HG03095 (cell line): ENCODE results near the gene CFAP100.

Experiments
- ATAC-seq: cut with Tn5 transposase; IDR thresholded peaks from one replicate; pipeline ENCODE4 v1.9.1; 2021; ENCODE audit warnings: moderate library complexity; ENCODE audit not compliant: unreplicated experiment

Gene CFAP100

DNA sequence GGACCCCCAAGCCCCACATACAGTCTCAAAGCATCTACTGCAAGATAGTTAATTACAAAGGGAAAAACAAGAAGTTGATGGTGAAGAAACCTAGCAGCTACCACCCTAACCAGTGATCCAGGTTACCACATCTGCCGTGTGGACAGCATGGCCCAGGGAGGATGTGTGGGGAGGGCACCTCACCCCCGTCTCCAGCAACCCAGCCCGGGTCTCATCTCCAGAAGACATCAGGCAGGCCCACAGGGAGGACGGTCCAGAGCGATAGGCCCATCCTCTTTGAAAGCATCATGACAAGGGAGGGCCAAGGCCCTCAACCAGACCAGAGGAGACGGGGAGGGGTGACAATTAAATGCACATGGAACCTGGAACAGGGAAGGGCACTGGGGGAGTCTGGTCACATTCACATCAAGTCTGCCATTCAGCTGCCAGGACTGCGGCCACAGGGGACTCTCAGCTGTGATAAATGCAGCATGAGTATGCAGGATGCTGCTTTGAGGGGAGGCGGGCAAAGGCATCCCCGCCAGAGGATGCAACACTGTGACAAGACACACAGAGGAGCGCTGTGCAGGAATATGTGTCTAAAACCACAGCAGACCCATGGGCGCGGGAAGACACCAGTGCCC lies 62.2 kb downstream of the CFAP100 start:
- ATAC-seq, result no peak

DNA sequence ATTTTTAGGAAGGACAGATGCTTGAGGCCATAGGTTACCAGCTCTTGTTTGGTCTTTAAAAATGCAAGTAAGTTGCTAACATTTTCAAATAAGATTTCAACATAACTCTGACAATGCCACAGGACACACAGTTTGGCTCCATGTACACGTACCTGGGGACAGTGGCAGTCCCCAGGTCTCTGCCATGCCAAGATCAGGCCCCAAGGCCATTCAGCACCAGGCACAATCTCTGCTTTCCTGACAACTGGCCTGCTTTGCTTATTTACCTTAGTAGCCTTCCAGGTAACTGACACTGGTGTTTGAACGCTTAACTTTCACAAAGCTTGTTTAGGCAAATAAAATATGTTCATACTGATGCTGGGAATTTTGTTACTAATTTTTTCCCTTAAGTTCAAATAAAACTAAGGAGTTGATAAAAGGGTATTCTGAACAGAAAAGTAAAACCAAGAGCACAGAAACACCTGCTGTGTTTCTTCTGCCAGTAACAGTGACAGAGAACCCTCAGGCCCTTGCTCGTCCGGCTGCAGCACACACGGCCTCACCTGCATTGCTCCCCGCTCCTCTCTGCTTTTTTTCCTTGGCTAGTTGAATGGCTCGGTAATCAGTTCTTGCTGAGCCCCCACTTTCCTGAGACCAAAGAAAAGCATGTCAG lies 64.5 kb downstream of the CFAP100 start:
- no peak for ATAC-seq

DNA sequence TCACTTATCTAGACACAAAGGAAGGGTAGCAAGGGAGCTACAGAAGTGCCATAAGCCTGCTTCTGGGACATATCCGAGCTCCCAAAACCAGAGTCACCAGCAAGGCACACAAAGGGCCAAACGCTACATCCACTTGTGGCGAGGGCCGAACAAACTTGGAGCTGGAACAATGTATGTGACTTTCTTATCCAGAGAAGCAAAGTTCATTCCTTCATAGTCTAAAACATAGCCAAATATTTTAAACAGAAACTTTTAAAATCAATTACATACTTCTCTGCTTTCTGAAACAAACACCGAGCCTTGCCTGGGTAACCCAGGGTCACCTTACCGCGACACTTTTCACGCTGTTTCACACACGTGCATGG lies 65.0 kb downstream of the CFAP100 start:
- no peak for ATAC-seq

DNA sequence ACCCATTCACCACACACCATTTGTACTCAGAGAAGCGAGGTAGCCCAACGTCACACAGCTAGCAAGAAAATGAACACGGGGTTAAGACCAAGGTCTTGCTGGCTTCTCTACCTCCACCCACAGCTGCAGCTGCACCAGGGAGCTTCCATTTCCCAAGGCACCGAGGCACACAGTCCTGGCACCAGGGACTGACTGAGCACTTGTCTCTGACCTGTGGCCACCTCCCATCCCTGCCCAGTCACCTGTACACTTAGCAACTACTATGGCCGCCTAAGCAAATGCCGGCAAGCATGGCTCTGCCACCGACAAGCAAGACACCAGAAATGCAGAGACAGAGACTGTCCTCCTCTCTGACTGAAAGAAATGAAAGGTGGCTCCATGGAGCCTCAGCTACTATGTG lies 65.7 kb downstream of the CFAP100 start:
- no peak for ATAC-seq

DNA sequence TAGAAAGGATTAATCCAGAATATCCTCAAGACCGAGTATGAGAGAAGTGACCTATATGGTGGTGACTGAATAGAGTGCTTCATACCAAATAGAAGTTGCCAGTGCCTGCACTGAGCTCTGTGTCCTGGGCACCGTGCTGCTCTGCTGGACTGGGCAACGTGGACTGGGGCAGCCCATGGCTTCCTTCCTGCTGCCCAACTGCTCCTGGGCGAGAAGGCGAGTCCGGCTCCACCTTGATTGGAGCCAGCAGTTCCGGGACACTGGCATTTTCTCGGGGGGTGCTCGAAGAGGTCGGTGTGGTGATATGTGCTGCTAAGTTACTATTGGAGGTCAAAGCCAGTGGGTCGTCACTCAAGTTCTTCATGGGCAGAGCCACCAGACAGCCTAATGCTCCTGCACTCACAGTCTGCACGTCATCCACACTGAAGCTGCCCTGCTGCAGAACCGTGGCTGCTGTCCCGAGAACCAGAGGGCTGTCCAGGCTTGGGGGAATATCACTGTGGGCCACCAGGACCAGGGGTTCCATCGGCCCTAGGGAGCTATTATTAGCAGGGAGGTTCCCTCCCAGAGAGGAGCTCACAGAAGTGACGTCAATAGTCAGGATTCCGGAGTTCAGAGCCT lies 66.9 kb downstream of the CFAP100 start:
- no peak for ATAC-seq

DNA sequence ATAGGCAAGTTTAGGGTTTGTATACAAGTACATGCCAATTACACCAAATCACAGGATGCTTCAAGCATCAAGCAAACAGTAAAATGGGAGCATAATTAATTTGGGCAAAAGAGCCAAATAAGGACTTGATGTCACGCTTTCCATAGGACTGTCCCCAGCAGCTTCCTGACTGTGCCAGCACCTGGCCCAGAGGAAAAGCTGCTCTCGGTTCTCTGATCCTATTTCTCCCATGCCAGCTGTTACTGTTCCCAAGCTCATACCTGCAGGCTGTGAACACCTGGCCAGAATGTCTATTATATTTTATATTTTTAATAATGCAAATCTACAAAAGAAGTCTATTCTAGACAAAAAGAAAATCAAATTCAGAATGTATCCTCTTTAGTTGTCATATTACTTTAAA lies 68.8 kb downstream of the CFAP100 start:
- no peak for ATAC-seq

DNA sequence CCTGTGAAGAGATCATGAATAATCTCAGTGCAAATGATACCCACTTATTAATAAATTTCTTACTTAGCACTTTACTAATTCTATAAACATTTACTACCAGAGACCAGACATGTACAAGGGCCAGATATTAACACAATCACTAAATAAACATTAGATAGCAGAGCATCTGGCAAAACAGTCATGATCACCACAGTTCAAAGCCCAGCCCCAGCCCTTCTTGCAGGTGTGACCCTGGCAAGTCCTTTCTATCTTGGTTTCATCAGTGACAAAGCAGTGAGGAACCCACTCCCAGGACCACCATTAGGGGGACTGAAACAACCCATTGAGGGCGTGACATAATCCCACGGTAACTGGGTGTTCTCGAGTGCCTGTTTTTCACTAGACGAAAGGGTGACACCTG lies 69.4 kb downstream of the CFAP100 start:
- no peak for ATAC-seq

DNA sequence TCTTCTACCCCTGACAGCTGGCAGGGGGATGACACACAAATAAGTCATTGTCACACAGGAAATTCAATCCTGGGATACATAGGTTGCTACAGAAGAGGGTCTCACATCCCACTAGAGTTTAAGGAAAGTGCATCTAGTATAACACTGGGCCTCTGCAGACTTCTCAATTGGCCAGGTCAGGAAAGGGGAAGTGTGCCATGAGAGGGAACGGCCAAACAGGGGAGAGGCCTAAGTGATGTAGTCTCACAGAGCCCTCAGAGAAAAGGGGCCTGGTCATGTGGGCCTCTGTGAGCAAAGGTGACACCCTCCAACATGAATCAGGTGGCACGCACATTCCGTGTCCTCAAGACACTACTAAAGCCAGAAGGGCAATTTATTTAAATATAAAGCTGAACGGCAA lies 69.8 kb downstream of the CFAP100 start:
- no peak for ATAC-seq

DNA sequence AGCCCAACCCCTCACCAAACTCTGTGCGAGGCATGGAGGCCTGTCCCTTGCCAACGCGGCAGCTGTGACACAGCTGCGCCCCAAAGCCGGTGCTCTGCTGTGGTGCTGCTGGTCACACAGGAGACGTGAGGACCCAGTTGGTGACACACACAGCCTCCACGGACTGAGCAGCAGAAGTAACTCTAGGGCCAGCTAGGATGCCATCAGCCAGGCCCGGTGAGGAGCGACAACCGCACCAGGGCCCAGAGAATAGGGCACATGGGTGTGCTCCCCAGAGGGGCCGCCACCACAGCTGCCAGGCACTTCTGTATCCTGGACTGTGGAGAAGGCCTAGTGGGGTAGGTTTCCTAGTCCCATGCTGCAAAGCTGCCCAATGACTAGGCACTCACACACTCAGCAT lies 70.3 kb downstream of the CFAP100 start:
- no peak for ATAC-seq

DNA sequence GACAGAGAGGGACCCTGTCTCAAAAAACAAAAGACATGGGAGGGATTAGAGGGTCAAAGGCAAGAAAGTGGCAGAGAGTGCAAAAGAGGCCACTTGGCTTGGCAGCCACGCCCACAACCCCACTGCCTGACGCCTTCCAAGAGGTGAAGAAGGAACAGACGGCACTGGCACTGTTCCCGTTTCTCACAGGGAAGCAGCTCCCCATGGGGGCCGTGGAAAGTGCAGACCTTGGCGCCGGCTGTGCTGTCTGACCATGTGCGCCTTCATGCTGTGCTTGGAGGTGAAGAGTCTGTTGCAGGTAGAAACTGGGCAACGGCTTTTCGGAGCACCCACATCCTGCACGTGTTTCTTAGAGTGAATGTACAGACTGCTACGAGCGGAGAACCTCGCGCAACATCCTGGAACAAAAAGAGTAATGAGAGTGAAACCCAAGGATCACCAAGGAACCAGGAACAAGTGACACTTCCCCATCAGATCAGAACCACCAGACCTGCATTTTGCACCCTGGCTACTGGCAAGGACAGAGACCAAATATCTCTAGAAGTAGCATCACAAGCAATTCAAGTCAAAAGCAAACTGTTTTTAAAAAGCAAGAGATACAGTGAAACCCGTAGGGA lies 71.3 kb downstream of the CFAP100 start:
- ATAC-seq, result no peak

DNA sequence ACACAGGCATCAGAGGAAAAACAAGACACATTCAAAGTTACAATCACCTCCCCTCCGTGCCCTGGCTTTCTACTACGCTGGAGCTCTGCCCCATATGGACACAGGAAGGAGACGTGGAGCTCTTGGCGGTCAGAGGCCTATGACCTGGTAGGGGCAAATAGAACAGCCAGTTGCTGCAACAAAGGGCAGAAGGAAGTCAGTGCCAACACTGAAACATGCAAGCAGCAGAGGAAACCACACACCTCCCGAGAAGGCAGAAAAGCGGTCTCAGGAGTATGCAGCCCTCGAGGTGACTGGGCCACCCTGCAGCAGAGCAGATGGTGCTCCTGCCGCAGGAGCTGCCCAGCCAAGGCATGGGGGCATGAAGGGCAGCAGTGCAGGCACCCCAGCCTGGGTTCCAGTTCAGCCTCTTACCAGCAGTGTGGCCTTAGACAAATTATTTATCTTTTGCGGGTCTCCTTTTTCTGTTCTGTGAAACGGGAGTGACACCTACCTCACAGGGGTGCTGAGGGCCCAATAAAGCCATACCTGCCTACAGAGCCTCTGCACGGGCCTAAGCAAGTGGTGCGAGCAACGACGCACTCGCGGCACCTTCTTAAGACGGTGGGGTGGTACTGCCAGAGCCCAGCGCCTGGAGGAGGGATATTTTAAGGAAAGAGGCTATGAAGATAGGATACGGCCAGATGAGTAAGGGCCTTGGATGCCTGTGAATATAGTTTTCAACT lies 72.3 kb downstream of the CFAP100 start:
- ATAC-seq, result no peak

DNA sequence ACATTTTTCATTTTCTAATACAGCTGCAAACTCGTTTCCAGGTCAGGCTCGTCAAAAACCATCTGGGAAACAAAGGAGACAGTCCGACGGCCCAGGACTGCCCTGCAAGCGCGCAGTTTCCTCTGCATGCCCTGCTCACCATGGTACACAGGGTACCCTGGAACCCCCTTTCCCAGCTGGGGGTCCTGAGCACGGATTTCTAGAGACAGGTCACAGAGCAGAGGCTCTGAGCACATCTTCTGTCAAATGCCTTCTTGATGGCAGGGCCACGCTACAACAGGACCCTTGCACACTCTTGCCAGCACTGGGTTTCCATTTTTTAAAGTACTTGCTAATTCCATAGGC lies 72.9 kb downstream of the CFAP100 start:
- no peak for ATAC-seq

DNA sequence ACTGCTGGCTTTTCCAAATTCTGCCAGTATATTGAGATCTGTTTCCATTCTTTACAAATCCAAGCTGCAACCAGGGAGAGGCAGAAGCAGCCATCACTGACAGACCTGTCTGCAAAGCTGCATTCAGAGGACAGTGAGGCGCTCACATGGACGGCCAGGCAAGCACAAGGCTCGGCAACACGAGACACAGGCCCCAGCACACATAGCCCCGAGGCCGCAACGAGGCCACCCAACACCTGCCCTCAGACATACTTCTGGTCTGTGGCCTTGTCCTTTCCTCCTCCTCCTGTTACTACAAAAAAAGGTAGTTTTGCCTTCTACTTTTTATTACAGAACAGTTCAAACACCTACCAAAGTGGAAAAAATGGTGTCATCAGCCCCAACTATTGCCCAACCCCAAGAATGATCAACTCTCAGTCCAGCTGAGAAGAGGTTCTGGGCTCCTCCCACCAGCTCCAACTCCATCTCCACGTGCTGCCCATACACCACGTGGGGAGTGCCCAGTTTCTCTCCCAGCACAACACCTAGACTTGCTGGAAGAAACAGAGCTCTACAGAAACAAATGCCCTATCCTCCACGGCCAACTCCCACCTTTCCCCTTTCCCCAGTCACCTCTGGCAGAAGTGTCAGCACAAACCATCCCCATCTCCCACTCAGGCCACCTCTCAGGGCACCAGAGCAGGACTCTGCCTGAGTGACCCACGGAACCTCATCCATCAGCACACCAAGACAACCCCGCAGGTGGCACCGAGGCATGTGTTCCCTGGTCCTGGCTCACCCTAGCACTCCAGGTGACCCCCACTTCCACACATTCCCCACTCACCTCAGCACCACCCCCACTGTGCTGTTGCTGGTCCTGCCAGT lies 73.6 kb downstream of the CFAP100 start:
- no peak for ATAC-seq

DNA sequence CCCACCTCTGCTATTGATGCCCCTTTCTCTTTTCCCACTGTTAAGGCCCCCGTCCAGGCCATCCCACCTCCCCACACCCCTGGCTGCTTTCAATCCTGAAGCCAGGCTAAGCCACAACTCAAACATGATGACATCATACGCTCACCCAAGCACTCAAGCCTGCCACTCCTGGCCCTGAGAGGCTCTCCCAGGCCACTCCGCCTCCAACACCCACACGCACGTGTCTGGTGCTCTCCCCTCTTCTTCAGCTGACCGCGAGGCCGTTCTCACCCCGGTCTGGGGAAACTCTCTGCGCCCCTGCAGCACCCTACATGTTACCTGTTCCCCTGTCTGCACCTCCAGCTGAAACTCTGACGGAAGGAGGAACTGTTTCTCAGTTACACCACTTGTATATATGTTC lies 74.8 kb downstream of the CFAP100 start:
- no peak for ATAC-seq

DNA sequence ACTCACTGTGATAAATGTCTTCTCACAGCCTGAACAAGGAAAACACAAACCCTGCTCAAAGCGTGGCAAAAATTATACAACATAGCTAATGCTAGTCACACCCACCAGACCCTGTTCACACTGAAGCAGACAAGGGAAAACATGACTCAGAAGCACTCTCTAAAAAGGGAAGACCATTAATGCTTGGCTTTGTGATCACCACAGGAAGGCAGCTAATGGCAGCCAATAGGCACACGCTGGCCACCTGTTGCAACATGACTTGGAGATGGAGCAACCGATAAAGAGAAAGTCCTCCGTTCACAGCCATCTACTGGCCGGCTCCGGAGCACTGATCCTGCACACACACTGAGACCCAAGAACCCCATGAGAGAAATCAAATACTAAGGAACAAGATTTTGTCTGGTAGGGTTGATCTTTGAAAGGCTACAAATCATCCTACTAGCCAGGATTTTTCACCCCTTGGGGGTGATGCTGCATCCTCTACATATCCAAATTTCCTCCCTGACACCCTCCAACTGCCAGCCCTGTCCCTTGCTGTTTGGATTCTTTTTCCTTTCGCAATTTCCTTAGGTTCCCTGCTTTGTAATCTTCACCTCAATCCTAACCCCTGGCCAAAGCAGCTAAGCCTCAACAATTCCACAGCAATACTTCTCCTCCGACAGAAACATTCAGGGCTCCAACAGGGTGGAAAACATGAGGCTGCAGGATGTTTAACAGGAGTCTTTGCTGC lies 77.7 kb downstream of the CFAP100 start:
- ATAC-seq, result no peak

DNA sequence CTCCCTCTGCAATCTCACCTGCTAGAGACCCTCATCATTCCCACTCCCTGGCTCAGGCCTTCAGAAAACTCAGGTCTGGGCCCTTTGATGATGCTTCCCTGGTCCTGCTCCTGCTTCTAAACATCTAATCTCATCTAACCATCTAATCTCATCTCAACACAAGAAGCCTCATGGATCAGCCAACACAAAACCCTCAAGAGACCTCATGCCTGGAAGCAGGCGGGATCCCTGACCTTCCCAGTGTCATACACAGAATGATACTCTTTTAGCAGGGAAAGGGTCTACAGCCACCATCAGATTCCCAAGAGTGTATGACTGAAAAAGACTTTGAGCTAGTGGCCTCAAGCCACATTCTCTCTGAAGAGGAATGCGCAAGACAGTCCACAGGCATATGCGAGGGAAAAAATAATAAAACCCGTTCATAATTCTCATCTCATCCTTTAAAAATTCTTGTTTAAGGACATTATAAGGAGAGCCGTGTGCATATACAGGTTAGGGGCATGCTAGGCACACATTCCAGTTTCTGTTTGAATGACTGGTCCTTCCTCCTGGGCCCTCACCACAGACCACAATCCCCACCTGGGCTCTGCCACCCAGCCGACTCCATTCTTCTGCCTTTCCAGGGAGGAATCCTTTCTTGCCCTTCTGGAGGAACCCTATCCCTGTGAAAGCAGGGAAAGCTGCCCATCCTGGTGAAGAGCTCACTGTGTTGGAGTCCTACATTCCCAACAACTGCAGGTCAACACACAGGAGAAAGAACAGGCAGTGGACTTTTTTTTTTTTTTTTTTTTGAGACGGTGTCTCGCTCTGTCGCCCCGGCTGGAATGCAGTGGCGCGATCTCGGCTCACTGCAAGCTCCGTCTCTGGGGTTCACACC lies 78.8 kb downstream of the CFAP100 start:
- ATAC-seq, result no peak

DNA sequence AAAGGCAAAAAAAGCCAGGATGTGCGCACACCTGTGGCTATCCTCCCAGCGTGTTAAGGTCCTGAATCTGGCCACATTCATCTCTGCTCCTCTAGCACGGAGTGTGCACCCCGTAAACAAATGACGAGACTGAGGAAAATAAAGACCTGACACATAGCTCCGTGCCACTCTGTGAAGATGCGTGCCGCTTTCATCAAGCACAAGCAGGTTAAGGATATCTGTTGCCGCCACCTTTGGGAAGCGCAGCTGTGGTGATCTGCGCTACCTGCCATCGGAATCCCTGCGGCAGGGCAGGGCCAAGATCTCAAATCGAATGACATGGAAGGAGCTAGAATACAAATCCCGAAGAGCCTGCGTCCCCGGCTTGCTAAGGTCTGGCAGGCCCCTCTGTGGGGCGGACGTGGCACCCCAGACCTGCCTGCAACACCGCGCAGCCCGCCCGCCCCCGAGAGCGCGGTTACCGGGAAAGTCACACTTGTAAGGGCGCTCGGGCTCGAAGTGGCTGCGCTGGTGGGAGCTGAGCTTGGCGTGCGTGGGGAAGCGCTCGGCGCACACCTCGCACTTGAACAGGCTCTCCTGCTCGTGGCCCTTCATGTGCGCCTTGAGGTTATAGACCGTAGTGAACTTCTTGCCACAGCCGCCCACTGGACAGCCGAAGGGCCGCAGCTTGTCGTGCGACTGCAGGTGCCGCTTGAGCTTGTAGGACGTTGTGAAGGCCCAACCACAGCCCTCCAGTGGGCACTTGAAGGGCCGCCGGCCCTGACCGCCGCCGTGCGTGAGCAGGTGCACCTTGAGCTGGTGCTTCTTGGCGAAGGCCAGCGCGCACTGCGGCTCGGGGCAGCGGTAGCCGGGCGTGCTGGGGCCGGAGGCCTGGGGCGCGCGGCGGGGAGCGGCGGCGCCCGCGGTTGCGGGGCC lies 80.0 kb downstream of the CFAP100 start:
- ATAC-seq, result peak; percentile 14
